ENCODE measurements around the gene MAGI1.

MAGI1 gene

DNA sequence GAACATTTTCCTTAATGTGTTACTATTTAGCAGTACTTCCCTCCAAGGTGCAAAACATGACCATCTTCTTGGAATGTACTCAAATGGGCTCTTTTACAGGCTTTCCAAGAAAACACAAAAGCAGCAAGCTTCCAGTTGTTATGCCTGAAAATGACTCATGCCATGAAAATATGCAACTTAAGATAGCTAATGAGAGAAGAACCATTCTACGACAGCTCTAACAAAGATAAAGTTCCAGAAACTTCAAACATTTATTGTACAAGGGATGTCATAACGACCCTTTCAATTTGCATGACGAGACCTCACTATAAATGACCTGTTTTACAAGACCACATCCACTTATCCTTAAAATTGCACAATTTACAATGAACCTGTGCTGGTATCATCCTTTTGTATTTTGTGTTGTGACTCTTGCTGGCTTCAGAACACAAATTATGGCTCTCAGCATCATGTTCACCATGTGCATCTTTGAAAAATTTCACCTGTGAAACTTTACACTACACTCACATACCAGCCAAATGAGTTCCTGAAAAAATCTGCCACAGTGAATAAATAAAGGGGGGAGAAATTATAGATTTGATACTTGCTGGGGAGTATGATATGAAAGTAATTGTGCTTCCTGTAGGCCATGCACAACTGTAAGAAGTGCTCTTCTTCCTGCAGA lies 433.7 kb downstream of the MAGI1 start:
- no peak for DNase-seq

DNA sequence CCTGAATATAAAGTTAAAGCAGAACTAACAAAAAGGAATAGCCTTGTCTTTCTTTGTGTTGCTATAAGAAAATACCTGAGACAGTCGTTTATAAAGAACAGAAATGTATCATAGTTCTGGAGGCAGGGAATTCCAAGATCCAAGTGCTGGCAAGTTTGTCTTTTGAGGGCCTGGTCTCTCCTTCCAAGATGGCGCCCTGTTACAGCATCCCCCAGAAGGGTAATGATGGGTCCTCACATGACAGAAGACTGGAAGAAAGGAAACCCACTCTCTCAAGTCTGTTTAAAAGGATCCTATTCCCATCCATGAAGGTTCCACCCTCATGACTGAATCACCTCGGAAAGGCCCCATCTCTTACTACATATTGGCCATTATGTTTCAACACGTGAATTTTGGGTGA lies 435.1 kb downstream of the MAGI1 start:
- no peak for DNase-seq

DNA sequence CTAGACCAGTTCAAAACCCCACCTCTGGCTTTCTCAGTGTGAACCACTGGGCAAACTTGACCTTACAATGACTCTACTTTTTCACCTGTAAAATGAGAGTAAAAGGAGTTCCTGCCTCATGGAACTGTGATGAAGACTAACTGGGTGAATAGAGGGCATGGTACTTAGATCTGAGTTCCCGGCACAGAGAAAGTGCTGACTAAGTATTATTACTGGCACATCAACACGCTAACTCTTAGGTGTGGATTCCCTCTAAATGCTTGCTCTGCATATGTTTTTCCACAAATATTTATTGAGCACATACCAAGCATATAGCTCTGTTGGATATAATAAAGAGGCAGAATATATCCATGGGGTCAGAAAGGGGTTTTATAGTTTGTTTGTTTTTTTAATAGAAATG lies 437.8 kb downstream of the MAGI1 start:
- no peak for DNase-seq

DNA sequence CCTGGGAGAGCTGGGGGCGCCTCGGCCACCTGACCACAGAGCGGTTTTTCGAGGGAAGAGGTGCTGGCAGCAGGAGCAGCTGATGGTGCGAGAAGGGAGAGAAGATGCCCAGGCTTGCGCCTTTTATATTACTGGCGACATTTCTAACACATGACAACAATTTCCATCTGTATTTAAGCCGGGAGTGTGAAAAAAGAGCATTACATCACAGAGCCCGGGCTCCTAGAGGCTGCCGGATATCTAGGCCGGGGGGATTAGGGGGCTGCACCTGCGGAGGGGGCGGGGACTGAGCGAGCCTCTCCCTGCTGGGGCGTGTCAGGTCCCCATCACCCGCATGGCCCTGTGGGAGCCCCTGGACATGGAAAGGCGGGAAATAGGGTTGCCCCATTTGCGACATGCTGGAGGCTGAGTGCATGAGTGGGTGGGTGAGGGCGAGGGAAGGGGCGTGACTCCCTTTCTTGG lies 440.7 kb downstream of the MAGI1 start:
- no peak for DNase-seq

DNA sequence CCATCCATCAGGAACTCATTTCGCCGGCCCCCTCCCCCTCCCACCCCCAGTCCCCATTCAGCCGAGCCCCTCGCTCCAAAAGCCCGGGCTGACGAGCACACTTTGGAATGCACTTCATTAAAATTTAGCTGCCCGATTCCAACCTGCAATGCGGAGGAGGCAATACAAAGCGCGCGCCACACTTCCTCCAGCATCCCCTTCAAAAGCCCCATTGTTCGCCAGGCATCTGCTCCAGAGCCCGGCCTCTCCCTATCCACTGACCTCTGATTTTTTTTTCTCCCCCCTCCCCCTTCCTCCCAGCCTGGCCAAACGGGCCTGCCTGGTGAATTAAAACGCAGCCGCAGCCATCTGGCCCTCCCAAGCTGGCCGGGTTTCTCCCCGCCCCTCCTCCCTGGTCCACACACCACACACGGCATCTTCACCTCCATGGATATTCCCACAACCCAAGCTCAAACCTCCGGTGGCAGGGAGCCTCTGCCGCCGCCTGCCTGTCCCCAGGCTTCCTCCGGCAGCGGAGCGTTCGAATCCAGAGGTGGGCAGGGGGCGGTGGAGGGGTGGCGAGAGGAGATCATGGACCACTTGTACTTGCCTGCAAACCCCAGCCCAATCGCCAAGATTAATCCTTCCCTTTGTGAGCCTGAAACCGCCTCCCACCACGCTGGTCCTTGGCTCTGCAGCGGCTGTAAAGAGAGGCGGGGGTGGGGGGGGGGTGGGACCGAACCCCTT lies 441.3 kb downstream of the MAGI1 start:
- no peak for DNase-seq

DNA sequence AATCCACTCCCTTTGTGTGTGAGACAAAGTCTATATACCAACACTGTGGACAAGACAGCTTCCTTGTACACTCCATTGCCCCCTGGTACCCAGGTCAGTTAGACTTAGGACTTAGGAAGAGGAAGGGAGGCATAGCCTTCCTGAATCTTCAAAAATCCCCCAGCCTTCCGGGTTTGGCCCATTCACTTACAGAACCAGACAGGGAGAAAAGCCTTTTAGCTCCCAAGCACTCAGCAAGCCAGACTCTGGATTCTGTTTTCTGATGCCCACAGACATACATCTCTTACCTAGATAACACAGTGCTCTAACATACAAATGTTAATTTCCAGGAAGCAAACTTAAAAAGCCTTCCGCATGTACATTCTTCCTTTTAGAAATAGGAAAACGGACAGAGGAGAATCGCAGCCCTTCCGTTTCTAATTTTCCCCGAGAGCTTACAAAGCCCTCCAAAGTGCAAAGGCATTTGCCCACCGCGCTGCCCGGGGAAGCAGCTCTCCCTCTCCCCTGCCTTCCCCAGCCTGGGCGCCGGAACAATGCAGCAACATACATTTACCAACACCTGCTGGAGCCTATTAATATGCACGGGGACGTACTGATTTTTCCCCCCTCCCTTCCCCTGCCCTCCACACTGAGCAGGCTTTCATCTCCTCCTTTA lies 442.0 kb downstream of the MAGI1 start:
- no peak for DNase-seq

DNA sequence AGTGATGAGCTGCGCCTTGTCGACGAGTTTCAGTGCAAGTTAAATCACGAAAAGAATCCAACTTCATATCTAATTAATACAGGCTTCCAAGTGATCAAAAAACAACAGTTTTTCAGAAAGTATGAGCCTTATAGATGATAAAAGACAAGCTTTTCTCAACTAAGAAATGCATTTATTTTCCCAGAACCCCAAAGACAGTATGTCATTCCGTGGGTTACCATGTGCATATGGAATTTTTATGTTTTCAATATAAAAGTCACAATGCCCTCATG lies 442.8 kb downstream of the MAGI1 start:
- DNase-seq: no peak

DNA sequence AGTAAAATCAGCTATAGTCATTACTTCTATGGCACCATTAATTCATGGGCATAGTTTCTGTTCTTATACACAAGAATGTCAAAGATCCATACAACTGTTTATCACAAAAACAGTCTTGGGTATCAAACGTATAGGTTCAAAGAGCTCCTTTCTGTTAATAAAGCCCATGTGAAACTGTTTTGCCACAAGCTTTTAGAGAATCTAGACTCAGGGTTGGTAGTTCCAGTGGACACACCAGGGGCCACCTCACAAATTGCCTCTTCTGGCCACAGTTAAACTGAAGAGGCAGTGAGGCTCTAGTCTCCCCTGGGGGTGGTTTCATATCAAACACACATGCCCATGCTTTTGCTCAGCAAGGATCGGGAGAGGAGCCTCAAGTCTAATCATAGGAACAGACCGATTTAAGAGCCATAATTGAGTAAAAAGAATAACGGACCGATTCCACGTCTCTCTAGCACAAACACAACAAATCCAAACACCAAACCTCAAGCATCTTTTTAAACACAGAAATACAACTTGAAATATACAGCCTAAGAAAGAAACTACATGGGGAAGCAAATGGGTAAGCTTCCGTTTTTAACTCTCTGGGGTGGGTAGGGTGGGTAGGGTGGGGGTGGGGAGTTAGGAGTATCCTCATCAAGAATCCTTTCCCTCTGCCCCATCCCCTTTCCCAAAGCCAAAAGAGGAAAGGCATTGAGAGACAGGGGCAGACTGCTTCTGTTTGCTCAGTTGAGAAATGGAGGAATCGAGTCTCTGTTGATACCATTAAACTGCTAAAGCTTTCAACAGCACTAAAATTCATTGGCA lies 443.3 kb downstream of the MAGI1 start:
- DNase-seq: no peak

DNA sequence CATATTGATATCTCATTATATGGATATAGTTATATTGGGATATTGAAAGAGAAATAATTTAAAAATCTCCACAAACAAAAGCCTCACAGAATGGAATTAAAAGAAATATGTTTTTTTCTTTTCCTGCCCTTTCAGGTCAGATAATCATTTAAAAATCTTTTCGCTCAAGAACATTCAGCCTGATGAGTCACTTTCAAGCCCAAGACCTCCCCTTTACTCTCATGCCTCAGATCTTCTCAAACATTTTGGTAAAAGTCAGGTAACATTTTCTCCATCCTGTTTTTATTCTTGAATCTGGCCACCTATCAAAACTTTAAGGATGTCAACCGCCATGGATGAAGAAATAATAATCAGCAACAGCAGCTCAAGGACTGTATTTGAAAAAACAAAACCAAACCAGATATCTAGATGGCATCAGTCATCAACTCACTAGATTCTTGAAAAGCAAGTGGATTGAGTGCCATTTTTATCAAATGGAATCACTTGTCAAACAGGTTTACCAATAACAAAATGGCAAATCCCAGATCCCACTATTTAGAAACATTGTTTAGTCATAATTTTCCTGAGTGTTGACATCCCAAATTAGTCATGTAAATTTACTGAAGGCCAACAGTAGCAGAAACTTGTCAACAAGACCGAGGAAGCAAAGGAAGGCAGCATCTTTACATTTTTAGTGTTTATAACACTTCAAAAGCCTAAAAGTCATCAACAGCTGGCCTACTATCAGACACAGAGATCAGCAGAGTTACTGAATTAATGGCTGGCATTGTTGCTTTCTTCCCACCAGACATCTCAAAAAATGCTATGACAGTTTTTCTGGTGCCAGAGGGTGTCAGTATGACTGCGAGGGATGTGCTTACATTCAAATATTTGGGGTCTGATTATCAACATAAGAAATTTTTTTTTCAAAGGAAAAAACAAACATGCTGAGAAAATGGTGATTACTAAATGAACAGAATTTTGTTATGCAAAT lies 444.7 kb downstream of the MAGI1 start:
- DNase-seq: no peak

DNA sequence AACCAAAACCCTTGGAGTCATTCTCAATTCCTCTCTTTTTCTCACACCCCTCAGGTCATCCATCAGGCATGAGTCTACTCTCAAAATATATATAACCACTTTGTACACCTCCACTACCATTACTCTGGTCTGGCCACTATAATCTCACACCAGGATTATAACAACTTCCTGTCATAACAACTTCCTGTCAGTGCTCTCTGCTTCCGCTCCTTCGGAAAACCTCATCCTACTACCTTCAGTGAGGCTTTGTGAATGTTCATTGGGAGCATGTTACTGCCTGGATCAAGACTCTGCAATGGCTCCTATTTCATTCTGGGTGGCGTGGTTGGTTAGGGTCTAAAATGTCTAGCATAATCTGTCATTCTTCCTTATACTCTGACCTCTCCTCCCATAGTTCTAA lies 447.4 kb downstream of the MAGI1 start:
- no peak for DNase-seq

DNA sequence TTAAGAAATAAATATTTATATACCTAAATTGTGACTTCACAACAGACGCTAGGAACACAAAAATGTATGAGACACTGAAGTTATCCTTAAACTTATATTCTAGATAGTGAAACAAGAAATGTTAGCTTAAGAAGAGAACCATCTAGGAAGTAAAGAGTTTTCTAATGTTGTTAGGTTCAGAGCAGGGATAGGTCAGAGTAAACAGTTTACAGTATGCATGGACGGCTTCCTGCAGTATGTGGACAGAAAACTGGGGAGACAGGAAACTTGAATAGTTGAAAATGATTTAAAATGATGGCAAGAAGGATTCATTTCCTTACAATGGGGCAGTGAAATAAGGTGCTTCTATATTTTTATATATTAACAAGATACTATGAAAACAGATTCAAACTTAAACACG lies 449.8 kb downstream of the MAGI1 start:
- no peak for DNase-seq

DNA sequence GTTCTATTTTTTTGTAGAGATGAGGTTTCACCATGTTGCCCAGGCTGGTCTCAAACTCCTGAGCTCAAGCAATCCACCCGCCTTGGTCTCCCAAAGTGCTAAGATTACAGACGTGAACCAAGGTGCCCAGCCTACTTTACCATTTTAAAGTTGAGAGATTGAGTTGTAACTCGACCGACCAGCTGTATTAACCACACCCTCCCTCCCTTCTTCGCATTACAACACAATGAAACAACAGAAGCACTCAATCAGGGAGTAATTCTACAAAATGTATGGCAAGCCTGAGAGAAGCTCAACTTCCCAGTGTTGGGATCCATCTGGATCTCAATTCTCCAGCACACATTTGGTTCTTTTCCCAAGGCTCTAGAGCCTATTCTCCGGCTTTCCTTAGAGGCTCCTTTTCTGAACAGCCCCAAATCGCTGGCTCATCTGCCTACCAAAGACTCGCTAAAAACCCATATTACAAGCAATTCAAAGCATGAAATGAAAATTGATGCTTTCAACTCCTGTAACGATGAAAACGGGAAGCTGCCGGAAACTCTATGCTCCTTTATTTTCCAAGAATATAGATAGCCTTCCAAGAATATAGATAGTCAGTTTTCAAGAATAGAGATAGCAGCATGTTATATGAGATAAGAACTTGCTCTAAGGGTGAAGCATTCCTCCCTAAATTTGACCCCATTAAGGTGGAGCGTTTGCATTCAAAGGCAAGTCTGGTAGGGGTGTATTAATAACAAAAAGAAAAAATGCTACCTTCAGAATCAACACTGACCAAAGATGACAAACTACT lies 450.9 kb downstream of the MAGI1 start:
- DNase-seq: no peak

DNA sequence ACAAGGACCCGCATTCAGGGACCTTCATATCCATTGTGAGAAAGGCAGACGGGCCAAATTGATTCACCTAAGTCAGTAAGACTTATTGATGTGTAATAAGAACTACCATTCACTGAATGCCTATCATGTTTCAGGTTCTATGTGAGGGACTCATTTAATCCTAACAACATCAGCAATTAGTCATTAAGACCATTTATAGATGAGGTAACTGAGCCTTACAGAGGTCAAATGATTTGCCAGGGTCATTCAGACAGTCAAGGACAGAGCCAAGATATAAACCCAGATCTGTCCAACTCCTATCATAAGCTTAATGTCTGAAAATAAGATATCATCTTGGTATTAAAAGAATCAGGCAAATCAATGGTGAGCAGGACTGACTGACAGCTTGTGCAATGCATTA lies 453.8 kb downstream of the MAGI1 start:
- no peak for DNase-seq

DNA sequence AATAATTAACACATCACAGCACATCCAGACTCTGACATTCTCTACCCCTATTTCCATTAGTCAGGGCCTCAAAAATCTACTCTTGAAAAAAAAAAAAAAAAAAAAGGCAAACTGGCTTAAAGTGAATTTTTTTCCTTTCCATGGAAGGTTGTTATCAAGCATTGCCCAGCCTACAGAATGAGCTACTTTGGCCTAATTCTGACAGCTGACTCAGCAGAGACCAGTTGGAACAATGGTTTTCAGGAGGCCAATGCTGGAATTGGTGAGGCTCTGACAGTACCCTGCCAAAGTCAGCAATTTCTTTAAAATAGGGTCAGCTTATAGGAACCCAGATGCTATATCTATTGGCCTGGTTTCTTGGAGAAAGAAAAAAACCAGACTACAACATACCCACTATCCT lies 454.7 kb downstream of the MAGI1 start:
- no peak for DNase-seq

DNA sequence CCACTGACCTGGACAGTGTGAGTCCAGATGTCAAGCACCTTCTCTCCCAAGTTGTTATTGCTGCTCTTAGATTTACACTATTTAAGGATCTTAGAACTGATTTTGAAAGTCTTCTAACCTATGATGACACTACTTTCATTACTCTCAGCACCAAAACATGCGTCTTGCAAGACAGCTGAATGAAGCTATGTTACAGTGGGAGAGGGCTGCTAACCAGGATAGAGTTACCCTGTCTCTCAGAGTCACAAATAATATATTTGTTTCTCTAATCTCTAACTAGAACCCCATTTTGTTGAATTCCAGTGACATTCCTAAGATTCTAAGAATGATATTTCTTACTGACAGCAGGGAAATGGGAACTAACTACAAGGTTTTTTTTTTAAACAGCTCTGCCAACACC lies 455.5 kb downstream of the MAGI1 start:
- no peak for DNase-seq

DNA sequence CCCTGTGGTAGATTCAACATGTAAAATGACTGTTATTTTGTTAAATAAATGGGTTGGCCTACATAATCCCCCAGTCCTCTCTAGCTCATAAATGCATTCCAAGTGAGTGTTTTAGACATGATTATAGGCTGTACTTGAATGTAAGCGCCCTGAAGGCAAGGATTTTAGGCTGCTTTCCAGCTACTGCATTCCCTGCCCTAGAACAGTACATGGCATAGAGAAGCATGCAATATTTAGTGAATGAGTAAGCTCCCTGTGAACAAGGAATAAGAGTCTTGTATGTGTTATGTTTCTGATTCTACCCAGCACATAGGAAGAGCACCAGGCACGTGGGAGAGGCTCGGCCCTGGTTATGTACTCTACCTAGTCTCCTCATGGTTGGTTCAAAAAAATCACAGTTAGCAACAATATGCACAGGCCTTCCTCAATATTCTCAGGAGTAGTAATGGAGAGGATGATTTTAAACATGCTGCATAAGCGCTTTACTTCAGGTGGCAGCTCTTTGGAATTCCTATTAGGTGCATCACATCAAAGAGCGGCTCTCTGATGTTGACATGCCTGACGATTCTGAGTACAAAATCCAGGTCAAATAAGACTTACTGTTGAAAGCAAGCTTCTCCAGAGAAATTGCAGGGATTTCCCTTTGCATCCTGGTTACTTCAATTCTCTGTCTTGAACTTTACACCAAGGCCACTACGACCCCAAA lies 456.6 kb downstream of the MAGI1 start:
- DNase-seq: no peak

DNA sequence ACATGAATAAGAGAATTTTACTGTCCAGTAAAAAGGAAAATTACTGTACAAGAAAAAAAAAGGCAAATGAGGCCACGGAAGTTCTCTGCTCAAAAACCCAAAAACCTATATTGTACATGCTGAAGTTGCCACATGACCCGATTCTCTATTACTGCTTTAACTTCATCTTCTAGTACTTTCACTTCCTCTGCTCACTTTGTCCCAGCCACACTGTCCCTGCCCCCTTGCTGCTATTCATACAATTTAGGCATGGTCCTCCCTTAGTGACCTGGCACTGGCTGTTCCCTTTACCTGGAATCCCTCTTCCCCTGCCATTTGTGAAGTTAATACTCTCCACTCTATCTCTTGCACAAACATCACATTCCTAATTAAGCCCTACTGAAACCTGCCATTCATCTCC lies 457.4 kb downstream of the MAGI1 start:
- no peak for DNase-seq

DNA sequence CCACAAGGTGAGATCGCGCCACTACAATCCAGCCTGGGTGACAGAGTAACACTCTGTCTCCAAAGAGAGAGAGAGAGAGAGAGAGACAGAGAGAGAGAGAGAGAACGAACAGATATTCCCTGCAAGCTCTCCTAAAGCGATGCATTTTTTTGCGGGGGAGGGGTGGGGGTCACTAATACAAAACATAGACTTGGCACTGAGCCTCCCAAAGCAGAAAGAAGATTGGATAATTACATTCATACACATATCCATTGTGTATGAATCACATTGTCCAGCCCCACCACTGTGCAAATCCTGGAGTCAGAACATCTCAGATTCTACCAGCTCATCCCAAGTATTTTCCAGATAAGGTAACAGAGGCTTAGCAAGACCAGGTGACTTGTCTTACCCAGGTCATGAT lies 459.9 kb downstream of the MAGI1 start:
- no peak for DNase-seq

DNA sequence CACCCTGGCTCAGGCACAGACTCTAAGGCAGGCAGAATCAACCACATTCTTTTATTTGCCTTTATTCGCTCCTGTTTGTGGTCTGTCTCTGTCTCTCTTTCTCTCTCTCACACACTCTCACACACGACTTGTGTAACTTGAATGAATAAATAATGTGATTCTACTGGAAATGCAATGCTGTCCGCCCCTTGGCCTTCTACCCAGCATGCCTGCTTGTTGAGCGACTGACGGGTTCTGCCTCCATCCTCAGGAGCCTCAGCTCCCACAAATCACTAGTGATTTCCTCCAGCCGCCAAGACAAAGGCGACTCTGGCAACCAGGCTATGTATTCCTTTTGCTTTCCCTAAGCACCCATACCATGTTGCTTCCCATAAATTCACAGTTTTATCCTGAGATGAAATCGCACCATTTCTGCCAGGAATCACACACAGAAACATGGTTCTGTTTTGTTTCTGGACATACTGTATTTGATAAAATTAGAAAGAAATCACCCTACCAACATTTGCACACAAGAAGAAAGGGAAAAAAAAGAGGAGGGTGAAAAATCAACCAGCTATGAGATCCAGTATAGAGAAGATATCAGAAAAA lies 460.8 kb downstream of the MAGI1 start:
- no peak for DNase-seq

DNA sequence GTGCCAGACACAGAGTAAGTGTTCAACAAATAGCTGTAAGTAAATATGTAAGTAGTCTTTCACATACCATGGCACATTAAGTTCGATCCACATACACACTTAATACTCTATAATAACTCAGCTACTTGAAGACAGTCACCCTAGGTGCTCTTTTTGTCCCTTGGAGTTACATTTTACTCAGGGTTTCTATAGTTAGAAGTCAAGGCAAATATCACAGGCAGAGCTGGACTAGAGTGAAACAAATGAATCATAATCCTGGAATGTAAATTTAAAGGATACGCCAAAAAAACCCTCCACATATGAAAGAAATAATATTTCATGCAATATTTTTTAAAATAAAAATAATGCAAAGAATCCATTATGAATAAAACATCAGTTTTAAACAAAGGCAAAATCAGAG lies 461.8 kb downstream of the MAGI1 start:
- no peak for DNase-seq

DNA sequence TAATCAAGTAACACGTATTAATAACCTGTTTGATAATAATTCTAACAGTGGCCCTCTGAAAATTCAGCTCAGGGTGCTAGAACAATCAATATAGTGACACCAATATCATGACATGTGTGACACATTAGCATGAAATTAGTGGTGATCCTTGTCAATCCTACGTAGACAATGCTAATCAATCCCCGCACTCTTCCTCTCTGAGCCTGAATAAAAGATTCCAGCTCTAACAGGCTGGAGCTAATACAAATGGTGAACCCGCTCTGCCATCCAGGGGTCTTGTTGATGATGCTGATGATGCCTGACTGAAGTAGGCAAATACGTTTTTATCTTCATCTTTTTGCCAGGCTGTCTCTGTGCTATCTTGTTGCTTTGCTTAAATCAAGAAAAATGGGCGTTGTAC lies 462.5 kb downstream of the MAGI1 start:
- DNase-seq: no peak

Measured in CD4-positive, alpha-beta T cell treated with Interleukin-12 subunit alpha and Interleukin-12 subunit beta, for 1 hour (primary cell).